GM12872 (cell line): Measurements from ENCODE around the gene SLC22A23.

Experiments
- TF ChIP-seq, protein P1 (sequence below): IDR thresholded peaks from 3 replicates; pipeline ENCODE4 v1.5.1; 2011; ENCODE audit warnings: low read depth, mild to moderate bottlenecking, low read length, moderate library complexity; ENCODE audit not compliant: insufficient read depth

Gene SLC22A23

DNA sequence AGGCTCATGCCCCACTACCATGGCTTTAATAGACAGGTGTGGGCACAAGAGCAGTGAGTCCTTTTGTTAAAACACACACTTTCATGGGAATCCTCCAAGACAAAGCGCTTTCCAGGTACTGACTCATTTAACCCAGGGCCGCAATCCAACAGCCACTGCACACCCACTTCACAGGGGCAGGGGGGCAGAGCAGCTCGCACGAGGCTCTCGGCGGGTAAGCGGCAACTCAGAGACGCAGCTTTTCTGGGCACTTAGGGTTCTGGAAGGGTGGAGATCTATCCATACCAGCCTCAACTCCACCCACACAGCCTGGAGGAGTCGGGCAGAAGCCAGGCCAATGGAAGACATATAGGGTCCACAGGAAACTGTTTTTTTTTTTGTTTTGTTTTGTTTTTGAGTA is 169.5 kb downstream of the SLC22A23 start:
- TF ChIP-seq, protein P1, sequence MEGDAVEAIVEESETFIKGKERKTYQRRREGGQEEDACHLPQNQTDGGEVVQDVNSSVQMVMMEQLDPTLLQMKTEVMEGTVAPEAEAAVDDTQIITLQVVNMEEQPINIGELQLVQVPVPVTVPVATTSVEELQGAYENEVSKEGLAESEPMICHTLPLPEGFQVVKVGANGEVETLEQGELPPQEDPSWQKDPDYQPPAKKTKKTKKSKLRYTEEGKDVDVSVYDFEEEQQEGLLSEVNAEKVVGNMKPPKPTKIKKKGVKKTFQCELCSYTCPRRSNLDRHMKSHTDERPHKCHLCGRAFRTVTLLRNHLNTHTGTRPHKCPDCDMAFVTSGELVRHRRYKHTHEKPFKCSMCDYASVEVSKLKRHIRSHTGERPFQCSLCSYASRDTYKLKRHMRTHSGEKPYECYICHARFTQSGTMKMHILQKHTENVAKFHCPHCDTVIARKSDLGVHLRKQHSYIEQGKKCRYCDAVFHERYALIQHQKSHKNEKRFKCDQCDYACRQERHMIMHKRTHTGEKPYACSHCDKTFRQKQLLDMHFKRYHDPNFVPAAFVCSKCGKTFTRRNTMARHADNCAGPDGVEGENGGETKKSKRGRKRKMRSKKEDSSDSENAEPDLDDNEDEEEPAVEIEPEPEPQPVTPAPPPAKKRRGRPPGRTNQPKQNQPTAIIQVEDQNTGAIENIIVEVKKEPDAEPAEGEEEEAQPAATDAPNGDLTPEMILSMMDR, result no peak

DNA sequence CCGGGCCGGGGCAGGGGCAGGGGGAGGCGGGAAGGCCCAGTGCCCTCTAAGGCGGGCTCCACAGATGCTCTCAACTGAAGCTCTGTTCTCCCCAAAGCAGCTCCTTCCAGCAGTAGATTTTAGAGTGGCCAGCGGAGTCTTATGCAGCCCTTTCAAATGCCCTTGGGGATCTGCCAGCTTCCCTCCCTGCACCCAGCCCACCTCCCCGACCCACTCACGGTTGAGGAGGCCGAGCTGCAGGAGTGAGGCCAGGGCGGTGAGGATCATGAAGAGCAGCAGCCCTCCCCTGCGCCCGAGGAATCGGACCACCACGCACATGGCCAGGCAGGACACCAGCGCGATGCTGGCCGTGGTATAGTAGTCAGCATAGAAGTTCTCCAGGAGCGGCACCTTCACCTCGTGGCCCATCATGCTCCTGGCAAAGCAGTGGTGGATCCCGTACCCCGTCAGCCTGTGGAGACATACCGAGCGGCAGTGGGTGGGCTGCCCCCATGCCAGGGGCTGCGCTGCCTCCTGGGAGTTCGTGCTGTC is 170.1 kb downstream of the SLC22A23 start:
- TF ChIP-seq, protein P1, result no peak

DNA sequence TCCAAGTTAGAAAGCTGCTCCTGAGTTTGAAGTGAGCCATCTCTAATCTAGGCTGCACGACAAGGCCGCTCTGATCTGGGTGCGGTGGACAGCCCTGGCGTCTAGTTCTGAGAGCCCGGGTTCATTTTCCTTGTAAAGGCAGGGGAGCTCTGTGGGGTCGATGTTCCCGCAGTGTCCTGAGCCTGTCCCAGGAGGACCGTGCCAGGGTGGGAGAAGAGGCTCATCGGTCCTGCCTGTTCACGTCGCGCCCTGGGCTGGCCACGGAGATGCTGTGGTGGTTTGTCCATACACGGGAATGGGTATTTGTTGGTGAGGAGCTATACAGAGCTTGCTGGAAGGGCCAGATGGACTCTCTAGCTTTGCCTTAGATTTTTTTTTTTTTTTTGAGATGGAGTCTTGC is 171.1 kb downstream of the SLC22A23 start:
- TF ChIP-seq, protein P1, result no peak

DNA sequence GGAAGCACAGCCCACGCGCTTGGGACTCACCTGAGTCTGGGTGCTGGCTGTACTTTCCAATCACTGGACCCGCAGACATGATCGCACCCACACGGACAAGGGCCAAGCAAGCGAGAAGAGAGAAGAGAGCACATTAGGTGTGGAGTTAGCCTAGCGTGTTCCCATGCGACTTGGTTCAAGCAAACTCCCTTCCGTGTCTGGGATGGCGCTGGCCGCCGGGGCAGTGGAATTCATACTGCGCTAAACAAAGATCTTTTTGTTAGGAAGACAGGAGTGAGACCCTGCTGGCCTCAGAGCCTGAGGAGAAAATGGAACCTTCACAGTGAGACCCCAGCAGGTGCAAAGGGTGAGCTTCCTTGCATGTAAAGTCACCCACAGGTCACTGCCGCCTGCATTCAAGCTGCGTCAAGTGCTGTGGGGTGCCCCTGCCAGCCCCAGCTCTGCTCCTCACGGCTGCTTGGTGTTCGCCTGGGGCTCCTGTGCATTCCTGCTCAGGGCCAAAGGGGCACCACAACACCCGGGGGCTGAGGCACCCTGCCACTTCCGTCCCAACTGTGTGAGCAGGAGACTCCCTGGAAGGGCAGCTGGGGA is 171.7 kb downstream of the SLC22A23 start:
- TF ChIP-seq, protein P1, result no peak

DNA sequence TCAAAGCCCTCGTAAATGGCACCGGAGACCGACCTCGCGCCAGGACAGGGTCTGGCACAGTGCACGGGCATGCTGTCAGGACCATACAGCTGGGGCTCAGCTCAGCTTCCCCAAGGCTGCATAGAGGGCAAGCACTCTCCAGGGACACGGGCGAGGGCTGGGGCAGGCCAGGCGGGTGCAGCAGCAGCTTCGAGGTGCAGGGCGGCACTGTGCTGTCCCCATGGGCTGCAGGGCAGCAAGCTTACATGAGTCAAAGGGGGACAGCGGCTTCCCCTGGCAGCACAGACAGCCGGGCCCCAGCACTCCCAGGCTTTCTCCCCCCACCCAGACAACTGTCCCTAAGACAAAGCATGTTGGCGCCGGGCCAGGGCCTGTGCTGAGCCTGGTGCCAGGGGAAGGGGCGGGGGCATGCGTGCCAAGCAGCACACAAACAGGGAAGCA is 172.4 kb downstream of the SLC22A23 start:
- TF ChIP-seq, protein P1, result no peak

DNA sequence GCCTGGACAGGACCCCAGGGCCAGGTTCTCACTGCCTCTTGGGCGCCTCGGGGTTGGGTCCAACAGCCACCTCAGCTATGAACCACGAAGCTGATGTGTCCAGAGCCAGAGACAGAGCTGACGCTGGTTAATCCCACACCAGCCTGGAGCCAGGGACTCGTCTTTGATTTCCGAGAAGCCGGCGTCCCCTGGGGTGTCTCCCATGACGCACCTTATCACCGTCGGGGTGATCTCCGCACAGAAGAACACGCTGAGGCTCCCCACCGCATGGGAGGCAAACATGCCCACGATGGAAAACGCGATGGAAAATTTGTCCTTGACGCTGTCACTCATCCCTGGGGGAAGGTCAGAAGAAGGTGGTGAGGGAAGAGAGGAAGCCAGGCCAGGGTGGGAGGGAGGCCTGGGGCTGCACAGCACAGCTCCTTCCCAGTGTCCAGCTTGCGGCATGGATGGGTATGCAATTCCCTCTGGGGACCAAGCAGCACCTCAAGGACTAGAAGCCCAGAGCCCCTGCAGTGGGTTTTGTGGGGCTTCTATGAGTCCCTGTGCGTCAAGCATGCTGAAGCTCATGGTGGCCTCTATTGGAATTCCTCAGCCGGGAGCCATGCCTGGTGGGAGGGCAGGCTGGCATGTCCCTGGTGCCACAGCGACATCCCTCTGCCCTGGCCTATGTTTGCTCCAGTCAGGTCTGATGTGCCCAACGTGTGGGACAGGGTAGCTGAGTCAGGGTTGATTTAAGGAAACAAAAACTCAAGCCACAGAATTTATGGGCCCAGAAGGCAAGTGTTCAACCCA is 173.0 kb downstream of the SLC22A23 start:
- TF ChIP-seq, protein P1, result no peak

DNA sequence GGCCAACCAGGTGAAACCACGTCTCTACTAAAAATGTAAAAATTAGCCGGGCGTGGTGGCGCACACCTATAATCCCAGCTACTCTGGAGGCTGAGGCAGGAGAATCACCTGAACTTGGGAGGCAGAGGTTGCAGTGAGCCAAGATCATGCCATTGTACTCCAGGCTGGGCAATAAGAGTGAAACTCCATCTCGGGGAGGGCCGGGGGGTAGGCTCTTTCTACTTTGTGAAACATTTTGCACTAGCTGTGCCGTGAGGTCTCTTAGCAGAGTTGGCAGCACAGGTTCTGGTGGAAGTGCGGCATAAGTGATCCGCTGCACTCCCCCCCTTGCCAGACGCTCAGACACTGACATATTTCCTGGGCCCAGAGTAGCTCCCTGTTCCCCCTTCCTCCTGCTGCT is 173.6 kb downstream of the SLC22A23 start:
- TF ChIP-seq, protein P1, result no peak
